GM18873 (cell line): ENCODE measurements around the gene PRG3.

Experiments used
- ATAC-seq: cut with Tn5 transposase; IDR thresholded peaks from one replicate; pipeline ENCODE4 v1.9.1; 2021; ENCODE audit warnings: mild to moderate bottlenecking, moderate library complexity, moderate number of reproducible peaks; ENCODE audit not compliant: unreplicated experiment, low FRiP score

PRG3 gene

GRCh38 chr11:57392066-57392762, 11.3 kb upstream of the PRG3 start:
- no peak for ATAC-seq

GRCh38 chr11:57391539-57391938, 10.6 kb upstream of the PRG3 start:
- ATAC-seq = no peak

- no peak for ATAC-seq
These were observed 10.2 kb upstream of the PRG3 start for GRCh38 chr11:57391111-57391510.

- no peak for ATAC-seq
These were observed 9.6 kb upstream of the PRG3 start, which contains the start of gene PRG2 for GRCh38 chr11:57390535-57390934. Gene PRG2 (minus strand): TSS chr11:57390650. CDS start chr11:57389944, 706 bp downstream.

GRCh38 chr11:57387289-57388030, 6.5 kb upstream of the PRG3 start:
- no peak for ATAC-seq

GRCh38 chr11:57386178-57386940, 5.4 kb upstream of the PRG3 start:
- ATAC-seq = no peak

- ATAC-seq = no peak
These were observed 1.2 kb downstream of the PRG3 start for GRCh38 chr11:57379732-57380131.

- no peak for ATAC-seq
These were observed 2.8 kb downstream of the PRG3 start for GRCh38 chr11:57378186-57378585.

GRCh38 chr11:57377107-57377506, 3.8 kb downstream of the PRG3 start:
- ATAC-seq = no peak

GRCh38 chr11:57376095-57377090, 4.6 kb downstream of the PRG3 start:
- ATAC-seq = no peak

GRCh38 chr11:57375490-57375889, 5.5 kb downstream of the PRG3 start:
- ATAC-seq = no peak

GRCh38 chr11:57374966-57375365, 6.0 kb downstream of the PRG3 start:
- ATAC-seq = no peak

GRCh38 chr11:57373146-57373545, 7.8 kb downstream of the PRG3 start:
- ATAC-seq = no peak

GRCh38 chr11:57370941-57371340, 10.0 kb downstream of the PRG3 start:
- ATAC-seq = no peak

- ATAC-seq = no peak
These were observed 10.7 kb downstream of the PRG3 start for GRCh38 chr11:57370251-57370650.

GRCh38 chr11:57368845-57369232, 12.1 kb downstream of the PRG3 start:
- no peak for ATAC-seq

GRCh38 chr11:57368106-57368844, 12.7 kb downstream of the PRG3 start:
- no peak for ATAC-seq

GRCh38 chr11:57364851-57365660, 15.9 kb downstream of the PRG3 start:
- ATAC-seq = no peak
